ENCODE data around the gene IRF9.

The IRF9 gene

GRCh38 chr14:24132061-24132685, 28.9 kb upstream of the IRF9 start:
- no peak for DNase-seq

- no peak for DNase-seq
Measured at GRCh38 chr14:24132976-24133375, 28.1 kb upstream of the IRF9 start.

DNA sequence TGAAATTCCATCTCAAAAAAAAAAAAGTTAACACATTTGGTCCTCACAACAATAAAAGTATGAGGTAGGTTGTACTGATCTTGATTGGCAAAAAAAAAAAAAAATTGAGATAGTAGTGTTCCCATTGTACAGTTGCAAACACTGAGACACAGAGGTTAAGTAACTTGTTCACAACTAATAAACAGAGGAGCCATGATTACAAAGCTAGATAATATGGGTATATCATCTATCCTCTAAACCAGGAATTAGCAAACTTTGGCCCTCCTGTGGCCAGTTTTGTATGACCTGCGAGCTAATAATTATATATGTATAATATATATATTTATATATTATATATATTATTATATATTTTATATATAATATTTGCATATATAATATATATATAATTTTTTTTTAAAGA, 27.3 kb upstream of the IRF9 start:
- DNase-seq, result no peak

DNA sequence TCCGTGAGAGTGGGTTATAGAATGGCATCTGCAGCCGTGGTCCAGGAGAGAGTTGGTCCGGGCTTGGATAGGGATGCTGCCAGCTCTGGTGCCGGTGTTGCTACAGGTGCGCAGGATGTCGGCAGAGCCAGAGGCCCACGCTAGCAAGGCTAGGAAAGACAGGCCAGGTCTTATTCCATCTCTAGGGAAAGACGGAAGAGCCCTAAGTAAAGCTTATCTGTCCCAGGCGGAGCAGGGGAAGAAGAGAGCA, 25.6 kb upstream of the IRF9 start:
- no peak for DNase-seq

- DNase-seq, result peak; percentile 73
Measured at GRCh38 chr14:24135834-24136683, 25.0 kb upstream of the IRF9 start, which contains the start of gene PSME1. TSS of gene PSME1 (plus strand) at chr14:24136194. CDS start at chr14:24136263, 69 bp downstream.

DNA sequence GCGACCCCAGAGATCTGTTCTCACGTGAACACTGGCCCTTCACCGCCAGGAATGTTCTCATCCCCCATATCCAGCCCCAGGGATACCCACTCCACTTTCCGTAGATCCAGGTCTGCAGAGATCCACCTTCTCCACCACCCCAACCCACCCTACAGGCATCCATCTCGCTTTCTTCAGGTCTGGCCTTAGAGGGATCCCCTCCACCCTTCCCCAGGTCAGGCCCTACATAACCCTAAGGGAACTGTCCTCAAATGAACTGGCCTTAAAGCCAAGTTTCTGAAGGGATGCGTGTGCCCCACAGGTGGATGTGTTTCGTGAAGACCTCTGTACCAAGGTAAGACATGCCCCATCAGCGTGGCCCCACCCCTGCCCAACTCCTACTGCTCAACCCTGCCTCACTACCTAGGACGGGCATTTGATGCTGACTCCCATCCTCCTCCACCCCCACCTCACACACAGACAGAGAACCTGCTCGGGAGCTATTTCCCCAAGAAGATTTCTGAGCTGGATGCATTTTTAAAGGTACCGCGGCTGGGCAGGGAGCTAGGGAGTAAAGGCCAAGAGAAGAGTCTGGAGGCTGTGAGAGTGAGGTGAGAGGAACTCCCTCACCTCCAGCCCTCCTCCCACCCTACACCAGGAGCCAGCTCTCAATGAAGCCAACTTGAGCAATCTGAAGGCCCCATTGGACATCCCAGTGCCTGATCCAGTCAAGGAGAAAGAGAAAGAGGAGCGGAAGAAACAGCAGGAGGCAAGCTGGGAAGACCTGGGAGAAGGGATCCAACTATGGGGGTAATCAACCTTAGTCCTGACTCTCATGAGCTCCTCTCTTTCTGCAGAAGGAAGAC, 24.2 kb upstream of the IRF9 start:
- DNase-seq, result no peak

DNA sequence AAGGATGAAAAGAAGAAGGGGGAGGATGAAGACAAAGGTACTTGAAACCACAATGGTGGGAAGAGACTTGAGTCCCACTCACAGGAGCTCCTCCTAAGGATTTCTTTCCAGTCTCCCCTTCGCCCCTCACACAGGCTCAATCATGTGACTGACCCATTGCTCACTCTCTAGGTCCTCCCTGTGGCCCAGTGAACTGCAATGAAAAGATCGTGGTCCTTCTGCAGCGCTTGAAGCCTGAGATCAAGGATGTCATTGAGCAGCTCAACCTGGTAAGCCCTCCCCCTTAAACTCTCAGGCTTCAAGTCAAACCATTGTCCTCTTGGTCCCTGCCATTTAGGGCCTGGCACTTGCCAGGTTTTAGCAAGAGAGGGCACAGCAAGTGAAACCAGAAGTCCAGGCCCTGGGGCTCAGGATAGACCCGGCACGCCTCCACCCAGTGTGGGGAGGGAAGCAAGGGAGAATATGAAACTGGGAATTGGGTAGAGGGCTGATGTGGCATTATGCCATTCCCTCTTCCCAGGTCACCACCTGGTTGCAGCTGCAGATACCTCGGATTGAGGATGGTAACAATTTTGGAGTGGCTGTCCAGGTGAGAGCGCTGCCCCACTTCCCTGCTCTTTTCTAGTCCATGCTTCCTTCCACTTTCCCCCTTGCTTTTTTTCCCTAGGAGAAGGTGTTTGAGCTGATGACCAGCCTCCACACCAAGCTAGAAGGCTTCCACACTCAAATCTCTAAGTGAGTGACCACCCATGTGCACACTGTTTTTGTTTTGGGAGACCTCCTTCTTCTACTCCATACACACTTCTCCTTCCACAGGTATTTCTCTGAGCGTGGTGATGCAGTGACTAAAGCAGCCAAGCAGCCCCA, 23.3 kb upstream of the IRF9 start:
- DNase-seq, result no peak

DNA sequence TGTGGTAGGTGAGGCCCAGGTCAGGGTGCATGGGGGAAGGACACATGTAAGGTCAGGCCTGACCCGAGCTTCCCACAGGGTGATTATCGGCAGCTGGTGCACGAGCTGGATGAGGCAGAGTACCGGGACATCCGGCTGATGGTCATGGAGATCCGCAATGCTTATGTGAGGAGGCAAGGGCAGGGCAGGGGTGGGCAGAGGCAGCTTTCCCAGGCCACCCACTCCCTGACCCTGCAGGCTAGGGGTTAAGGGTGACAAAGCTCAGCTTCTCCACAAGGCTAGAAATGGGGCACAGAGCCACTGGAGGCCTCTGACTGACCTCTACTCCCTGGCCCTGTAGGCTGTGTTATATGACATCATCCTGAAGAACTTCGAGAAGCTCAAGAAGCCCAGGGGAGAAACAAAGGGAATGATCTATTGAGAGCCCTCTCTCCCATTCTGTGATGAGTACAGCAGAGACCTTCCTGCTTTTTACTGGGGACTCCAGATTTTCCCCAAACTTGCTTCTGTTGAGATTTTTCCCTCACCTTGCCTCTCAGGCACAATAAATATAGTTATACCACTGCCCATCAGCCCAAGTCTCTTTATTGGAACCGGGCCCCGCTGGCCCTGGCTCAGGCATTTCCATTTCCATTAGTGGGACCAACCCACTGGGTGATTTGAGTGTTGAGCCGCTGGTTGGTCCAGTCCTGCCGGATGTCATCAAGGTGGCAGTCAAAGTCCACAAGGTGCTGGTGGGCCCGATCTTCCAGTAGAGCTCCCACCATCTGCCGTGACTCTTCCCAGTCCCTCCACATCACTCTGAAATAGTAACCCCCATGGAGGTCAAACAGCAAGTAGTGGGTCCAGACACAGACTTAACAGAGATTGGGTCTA, 22.4 kb upstream of the IRF9 start:
- DNase-seq, result no peak

- no peak for DNase-seq
Measured at GRCh38 chr14:24139272-24139934, 21.7 kb upstream of the IRF9 start.

DNA sequence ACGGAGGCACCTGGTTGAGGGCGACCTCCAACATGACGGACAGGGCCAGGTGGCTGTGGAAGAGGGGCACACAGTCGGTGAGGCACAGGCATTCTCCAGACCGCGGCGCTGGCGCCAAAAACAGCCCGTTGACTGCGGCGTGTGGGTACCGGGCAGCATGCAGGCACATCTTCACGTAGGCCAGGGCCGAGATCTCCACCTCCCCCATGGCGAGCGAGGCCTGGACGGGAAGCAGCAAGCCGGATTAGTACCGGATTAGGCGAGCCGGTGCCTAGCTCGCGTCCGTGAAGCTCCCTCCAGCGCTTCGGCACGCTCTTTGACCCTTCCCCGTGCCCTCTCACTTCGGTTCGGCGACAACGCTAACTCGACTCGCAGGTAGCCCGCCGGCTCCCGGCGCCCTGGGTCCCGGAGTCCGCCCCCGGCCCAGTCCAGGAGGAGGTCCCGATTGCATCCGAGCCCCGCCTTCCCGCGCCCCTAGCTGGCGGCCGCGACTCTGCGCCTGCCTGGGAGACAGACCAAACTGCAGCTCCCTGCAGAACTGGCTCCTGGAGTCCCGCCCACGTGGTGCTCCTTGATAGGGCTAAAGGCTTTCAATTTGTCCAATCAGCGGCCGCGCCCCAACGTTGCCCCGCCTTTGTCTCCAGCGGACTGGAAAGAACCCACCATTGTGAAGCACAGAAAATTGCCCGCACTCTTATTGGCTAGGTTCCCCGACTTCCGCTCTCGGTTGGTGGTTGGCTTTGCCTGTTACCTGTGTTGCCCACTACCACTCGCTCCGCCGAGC, 19.8 kb upstream of the IRF9 start, which contains the start of gene EMC9:
Gene EMC9, minus strand, starts transcription at position 495 of the 784 bp plus-strand sequence. Its CDS starts 287 bp downstream, at position 208.
- peak; percentile 98 for DNase-seq

DNA sequence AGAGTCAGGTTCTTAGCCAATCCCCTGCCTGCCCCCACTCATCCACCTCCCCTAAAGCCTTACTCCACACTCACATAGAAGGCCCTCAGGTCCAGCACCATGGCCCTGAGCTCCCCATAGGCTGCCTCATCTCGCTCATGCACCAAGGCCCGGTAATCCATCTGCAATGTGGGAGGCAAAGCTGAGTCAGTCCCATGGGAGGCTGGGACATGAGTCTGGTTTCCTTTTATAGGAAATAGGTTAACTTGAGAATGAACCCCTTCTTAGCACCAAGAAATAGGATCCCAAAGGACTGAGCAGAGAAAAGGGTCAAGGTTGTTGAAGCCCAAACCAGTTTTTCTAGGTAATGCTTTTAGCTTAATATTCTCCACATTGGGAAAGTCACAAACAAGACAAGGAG, 17.6 kb upstream of the IRF9 start:
- DNase-seq, result no peak

- DNase-seq, result no peak
Measured at GRCh38 chr14:24144451-24144850, 16.6 kb upstream of the IRF9 start.

GRCh38 chr14:24145219-24145618, 15.8 kb upstream of the IRF9 start:
- DNase-seq, result no peak

- no peak for DNase-seq
Measured at GRCh38 chr14:24145690-24146452, 15.2 kb upstream of the IRF9 start.

DNA sequence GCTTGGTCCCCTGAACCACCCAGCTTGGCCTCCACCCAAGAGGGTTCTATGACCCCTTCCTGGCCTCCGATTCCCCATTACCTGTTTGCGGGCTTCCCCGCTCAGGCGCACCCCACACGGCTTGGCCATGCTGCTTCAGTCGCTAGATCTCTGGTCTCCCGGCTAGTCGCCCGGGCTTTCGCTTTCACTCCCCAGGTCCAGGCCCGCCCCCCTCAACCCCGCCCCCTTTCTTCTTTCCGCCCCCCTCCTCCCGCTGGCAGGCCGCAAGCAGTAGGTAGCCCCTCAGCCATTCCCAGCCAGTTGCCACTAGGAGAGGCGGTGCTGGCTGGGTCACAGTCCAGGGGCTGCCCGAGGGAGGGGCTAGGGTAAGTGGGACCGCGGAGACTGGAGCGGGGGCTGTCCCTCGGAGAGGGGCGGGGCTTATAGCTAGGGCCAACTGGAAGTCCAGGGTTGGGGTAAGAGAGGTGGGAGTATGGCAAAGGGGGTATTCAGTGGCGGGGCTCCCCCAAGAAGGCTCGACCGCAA, 14.6 kb upstream of the IRF9 start, which contains the start of gene PSME2:
Gene PSME2, minus strand, starts transcription at position 158 of the 525 bp plus-strand sequence. Its CDS starts 29 bp downstream, at position 129.
- DNase-seq, result peak; percentile 96

GRCh38 chr14:24146978-24147760, 13.9 kb upstream of the IRF9 start, which contains the start of gene RNF31:
TSS of gene RNF31 (plus strand) at chr14:24147498. CDS start at chr14:24147699, 201 bp downstream.
- DNase-seq, result peak; percentile 96

GRCh38 chr14:24147761-24148428, 13.2 kb upstream of the IRF9 start:
- no peak for DNase-seq

All from NCI-H748 treated with DMSO at 0.1 percent for 48 hours (cell line).